A549 (cell line): ENCODE data around the gene C4BPB. TPM values are rescaled to one million over a fixed set of nuclear protein-coding genes. Genes with fewer than 3 reads are reported as not detected.

Experiments
- ATAC-seq, 2 experiments: fragments of 200-7000 bp in 1 of 2; fragments of >200 bp in 1 of 2; cut with Nextera tagmentation in 1 of 2; cut with Tn5 transposase in 1 of 2; 3 replicates each; pipeline versions ENCODE4 v1.8.0 to v1.9.1; 2018 to 2020; ENCODE audit warnings: mild to moderate bottlenecking in 1 of 2, moderate library complexity in 1 of 2
- CTCF ChIA-PET: fragments of 300-600 bp; sonication (Branson Sonifier 250); formaldehyde crosslinking; extraction: SDS; loops from one replicate; lab custom pipeline; 2021; ENCODE audit warnings: antibody characterized with exemption, inconsistent platforms; lab: Yijun Ruan, JAX
- POLR2A ChIA-PET: fragments of 350-600 bp; formaldehyde crosslinking; extraction: SDS; loops from one replicate; lab custom pipeline; 2021; ENCODE audit warnings: antibody characterized with exemption, inconsistent platforms; lab: Yijun Ruan, JAX
- DNase-seq, 2 experiments: peaks; one replicate each; pipeline versions ENCODE4 v3.0.0 to v3.0.0-alpha.2; 2011 to 2016; ENCODE audit warnings: low read depth in 1 of 2, low spot score in 1 of 2
- FAIRE-seq: peaks from 2 replicates; lab custom pipeline; 2011; peaks lifted over from hg19 to GRCh38; lab: Jason Lieb, UNC
- H3K27ac ChIP-seq, 2 experiments: fragments of >200 bp; sonication (Bioruptor Twin); formaldehyde crosslinking; 3 replicates each; pipeline ENCODE4 v1.5.1; 2016 to 2017
- H3K4me1 ChIP-seq: fragments of >200 bp; sonication (Bioruptor Twin); formaldehyde crosslinking; 3 replicates; pipeline ENCODE4 v1.6.1; 2016
- H3K4me2 ChIP-seq: fragments of >200 bp; sonication (Bioruptor Twin); formaldehyde crosslinking; 3 replicates; pipeline ENCODE4 v1.6.1; 2016
- H3K4me3 ChIP-seq: fragments of >200 bp; sonication (Bioruptor Twin); formaldehyde crosslinking; 3 replicates; pipeline ENCODE4 v1.5.1; 2016
- H3K9me3 ChIP-seq: fragments of >200 bp; sonication (Bioruptor Twin); formaldehyde crosslinking; 3 replicates; pipeline ENCODE4 v1.6.1; 2016
- CBX2 ChIP-seq: fragments of 200-600 bp; sonication (generic); IDR thresholded peaks from 2 replicates; pipeline ENCODE4 v1.6.1; 2016; ENCODE audit warnings: low read depth, mild to moderate bottlenecking, borderline replicate concordance
- CHD4 ChIP-seq: fragments of 200-600 bp; sonication (generic); IDR thresholded peaks from 2 replicates; pipeline ENCODE4 v1.6.1; 2016; ENCODE audit warnings: antibody characterized with exemption, mild to moderate bottlenecking, borderline replicate concordance
- CTCF ChIP-seq: fragments of >200 bp; sonication (Bioruptor Twin); formaldehyde crosslinking; IDR thresholded peaks from 3 replicates; pipeline ENCODE4 v1.5.1; 2016
- ESRRA ChIP-seq: fragments of 150-350 bp; IDR thresholded peaks from 2 replicates; pipeline ENCODE4 v1.6.1; 2014; ENCODE audit warnings: mild to moderate bottlenecking, low read length, borderline replicate concordance
- FOSL2 ChIP-seq, 2 experiments: fragments of 450-650 bp in 1 of 2; fragments of >200 bp in 1 of 2; sonication (Bioruptor Twin) in 1 of 2; formaldehyde crosslinking; IDR thresholded peaks; 2 replicates each; pipeline versions ENCODE4 v1.5.0 to v1.6.1; 2016 to 2020; ENCODE audit warnings: mild to moderate bottlenecking in 1 of 2, moderate library complexity in 1 of 2
- GATA3 ChIP-seq: IDR thresholded peaks from 2 replicates; pipeline ENCODE4 v1.6.1; 2012; ENCODE audit warnings: borderline replicate concordance
- HOXB13 ChIP-seq: fragments of 250-450 bp; sonication (Bioruptor Pico); IDR thresholded peaks from 2 replicates; pipeline ENCODE4 v1.5.0; 2020; ENCODE audit warnings: low read depth, mild to moderate bottlenecking, moderate library complexity
- JUN ChIP-seq, 2 experiments: fragments of >200 bp; sonication (Bioruptor Twin); formaldehyde crosslinking; IDR thresholded peaks; 2 replicates in 1 of 2; 3 replicates in 1 of 2; pipeline ENCODE4 v1.6.1; 2016 to 2017
- MAFK ChIP-seq: fragments of 450-650 bp; IDR thresholded peaks from 2 replicates; pipeline ENCODE4 v1.6.1; 2014; ENCODE audit not compliant: partially characterized antibody
- NR3C1 ChIP-seq: fragments of >200 bp; sonication (Bioruptor Twin); formaldehyde crosslinking; IDR thresholded peaks from 3 replicates; pipeline ENCODE4 v1.6.1; 2017
- POLR2A ChIP-seq: IDR thresholded peaks from 2 replicates; pipeline ENCODE4 v1.6.1; 2012; ENCODE audit warnings: mild to moderate bottlenecking, low read length
- POLR2AphosphoS2 ChIP-seq: conservative IDR thresholded peaks from 2 replicates; pipeline ENCODE4 v1.6.1; 2012; ENCODE audit warnings: low read length, improper control_type of control experiment, inconsistent platforms
- RAD21 ChIP-seq, 2 experiments: fragments of >200 bp in 1 of 2; sonication (Bioruptor Twin) in 1 of 2; formaldehyde crosslinking in 1 of 2; IDR thresholded peaks in 1 of 2; conservative IDR thresholded peaks in 1 of 2; 2 replicates in 1 of 2; 3 replicates in 1 of 2; pipeline ENCODE4 v1.6.1; 2012 to 2018; ENCODE audit warnings: inconsistent platforms in 1 of 2
- RCOR1 ChIP-seq: fragments of 150-350 bp; IDR thresholded peaks from 2 replicates; pipeline ENCODE4 v1.6.1; 2014; ENCODE audit warnings: antibody characterized with exemption, low read length, low read depth
- REST ChIP-seq: fragments of 200-600 bp; sonication (generic); IDR thresholded peaks from 2 replicates; pipeline ENCODE4 v1.6.1; 2016; ENCODE audit warnings: antibody characterized with exemption, mild to moderate bottlenecking, moderate library complexity
- RNF2 ChIP-seq: fragments of 200-600 bp; sonication (generic); IDR thresholded peaks from 2 replicates; pipeline ENCODE4 v1.6.1; 2016; ENCODE audit warnings: low read depth, mild to moderate bottlenecking, antibody characterized with exemption, moderate library complexity, borderline replicate concordance
- TP53 ChIP-seq: fragments of 250-450 bp; sonication (Bioruptor Pico); IDR thresholded peaks from 2 replicates; pipeline ENCODE4 v1.5.0; 2021; ENCODE audit warnings: mild to moderate bottlenecking, moderate library complexity
- USF2 ChIP-seq: fragments of 450-650 bp; IDR thresholded peaks from 2 replicates; pipeline ENCODE4 v1.6.1; 2014; ENCODE audit warnings: antibody characterized with exemption
- ZNF302 ChIP-seq: fragments of 250-450 bp; sonication (Bioruptor Pico); IDR thresholded peaks from 2 replicates; pipeline ENCODE4 v1.9.0; 2021; ENCODE audit warnings: inconsistent platforms, mild to moderate bottlenecking, moderate library complexity
- WGBS: methylation state at CpG from one replicate; pipeline ENCODE4 v1.1.6; 2017; ENCODE audit errors: missing lambda C conversion rate; 5-methylcytosine and 5-hydroxymethylcytosine counted together
- polyA plus RNA-seq, 4 experiments: library from polyadenylated mRNA; depleted of rRNA in 3 of 4; stranded (reverse); fragments of >200 nt; fragmentation: RNase III in 1 of 4; extraction: RNeasy Plus Mini Kit Qiagen cat#74134 plus additional on column Dnase treatment in 1 of 4; gene quantifications; 2 replicates in 3 of 4; 3 replicates in 1 of 4; pipeline ENCODE4 v1.2.3, GENCODE V29; 2011 to 2017

C4BPB gene
- polyA plus RNA-seq, 2 of the 4 experiments (the other 2 are of a cell fraction) = 0.74 to 5.1 TPM

- peak; percentile 77 to 85 for TF ChIP-seq RAD21 (conservative IDR thresholded peaks at IDR 0.05 in 1 of 2, IDR thresholded peaks at IDR 0.05 in 1 of 2)
- no peak for TF ChIP-seq ZNF302 (CRISPR knock-in tag)
- peak; percentile 66 for TF ChIP-seq CTCF
- TF ChIP-seq RNF2 = no peak
- TF ChIP-seq GATA3 = no peak
- TF ChIP-seq POLR2AphosphoS2 = no peak
- TF ChIP-seq MAFK = no peak
- no peak for TF ChIP-seq CHD4
- no peak for TF ChIP-seq JUN (IDR thresholded peaks at IDR 0.05)
- no peak for TF ChIP-seq ESRRA
- no peak for TF ChIP-seq USF2
- no peak for TF ChIP-seq REST
Measured at GRCh38 chr1:207084701-207085180, 3.9 kb upstream of the C4BPB start (continued).

- ChIA-PET POLR2A (no interaction called here), CTCF (interaction anchor here (2.6 to 8.4 kb wide), 2 partner anchors 32 to 320 kb away, joined by 13 to 94 read pairs; partner anchors contain the start of gene PFKFB2)
- no peaks in the 10 kb centered on the region for H3K9me3 ChIP-seq
- ATAC-seq (no peak), FAIRE-seq (no peak), DNase-seq (no peak)
- no peak overlapping the region for H3K27ac ChIP-seq
- peaks cover 40% of the 10 kb centered on the region for H3K4me1 ChIP-seq
- TF ChIP-seq RCOR1 (no peak), HOXB13 (CRISPR knock-in tag) (no peak), FOSL2 (IDR thresholded peaks at IDR 0.05) (no peak), FOSL2 (CRISPR knock-in tag; IDR thresholded peaks at IDR 0.05) (no peak), NR3C1 (no peak), CBX2 (no peak), RAD21 (conservative IDR thresholded peaks at IDR 0.05 in 1 of 2, IDR thresholded peaks at IDR 0.05 in 1 of 2) (no peak), POLR2A (no peak)
- no peak overlapping the region for H3K4me2 ChIP-seq
- H3K4me3 ChIP-seq = no peak overlapping the region
- 84% methylated on average over 3 of the region's 3 CpGs for WGBS
Measured at GRCh38 chr1:207085887-207086286, 2.8 kb upstream of the C4BPB start.

GRCh38 chr1:207088161-207088560, 499 bp upstream of the C4BPB start:
- no peak for FAIRE-seq
- TF ChIP-seq GATA3 (peak; percentile 49; the same call in 1 of the 2 replicates), TP53 (CRISPR knock-in tag) (no peak)
- TF ChIP-seq, all 56 proteins: peak for 1
- peak in 1 of 2 experiments; percentile 69; a peak in 3 of 6 replicates for ATAC-seq
- CTCF ChIA-PET = interaction anchor here (0.6 to 1.4 kb wide), 3 partner anchors 38 to 316 kb away, joined by 3 to 4 read pairs (median 4); no protein-coding TSS in a partner anchor
- POLR2A ChIA-PET = no interaction called here
- H3K4me1 ChIP-seq = peaks cover 31% of the 10 kb centered on the region
- H3K4me3 ChIP-seq = no peak overlapping the region
- peak in 1 of 2 experiments; percentile 30 for DNase-seq
- peak overlapping the region; percentile 34 for H3K4me2 ChIP-seq
- no peaks in the 10 kb centered on the region for H3K9me3 ChIP-seq
- H3K27ac ChIP-seq = peak overlapping the region in 1 of 2 experiments; percentile 55; a peak in 2 of 6 replicates
- WGBS = 9% methylated on average over 2 of the region's 2 CpGs
